ENCODE data around the gene FBXO21.
"Not testable (repeated sequence)": the region's sequence is repeated elsewhere in the genome, so short reads cannot be mapped to it uniquely, and the experiment has no call there.

Gene FBXO21

DNA sequence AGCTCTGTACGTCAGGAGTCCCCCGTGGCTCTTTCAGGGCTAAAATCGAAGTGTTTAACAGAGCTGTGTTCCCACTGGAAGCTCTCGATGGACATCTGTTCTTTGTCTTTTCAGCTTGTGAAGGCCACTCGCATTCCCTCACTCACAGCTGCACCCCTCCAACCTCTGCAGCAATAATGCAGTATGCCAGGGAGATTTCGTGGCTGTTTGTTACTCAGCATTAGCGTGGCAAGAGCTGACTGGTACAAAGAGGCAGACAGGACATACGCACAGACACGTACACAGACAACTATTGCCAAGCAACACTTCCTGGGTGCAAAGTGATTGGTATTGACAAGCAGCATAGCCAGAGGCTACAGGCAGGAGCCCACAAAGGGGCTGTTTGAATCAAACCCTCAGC is 11.8 kb upstream of the FBXO21 start:
- no peak for DNase-seq (ENCODE audit: low spot score)

DNA sequence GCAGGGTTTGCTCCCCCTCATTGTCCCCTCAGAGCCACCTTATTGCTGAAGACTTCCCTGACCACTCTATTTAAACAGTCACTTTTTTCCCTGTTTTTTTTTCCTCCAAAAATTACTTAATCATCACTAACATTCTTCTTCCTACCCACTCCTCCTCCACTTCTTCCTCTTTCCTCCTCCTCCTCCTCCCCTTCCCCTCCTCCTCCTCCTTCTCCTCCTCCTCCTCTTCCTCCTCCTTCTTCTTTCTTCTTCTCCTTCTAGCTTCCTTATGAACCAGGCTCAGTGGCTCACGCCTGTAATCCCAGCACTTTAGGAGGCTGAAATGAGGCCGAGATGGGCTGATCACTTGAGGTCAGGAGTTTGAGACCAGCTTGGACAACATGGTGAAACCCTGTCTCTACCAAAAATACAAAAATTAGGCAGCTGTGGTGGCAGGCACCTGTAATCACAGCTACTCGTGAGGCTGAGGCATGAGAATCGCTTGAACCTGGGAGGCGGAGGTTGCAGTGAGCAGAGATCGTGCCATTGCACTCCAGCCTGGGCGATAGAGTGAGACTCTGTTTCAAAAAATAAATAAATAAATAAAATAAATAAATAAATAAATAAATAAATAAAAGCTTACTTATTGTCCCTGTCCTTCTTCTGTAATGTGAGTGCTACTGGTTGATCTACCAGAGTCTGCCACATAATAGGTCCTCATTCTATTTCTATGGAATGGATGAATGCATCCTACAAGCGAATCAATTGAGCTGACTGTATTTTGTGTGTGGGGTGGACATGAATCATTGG is 9.9 kb upstream of the FBXO21 start:
- not testable (repeated sequence) for DNase-seq (ENCODE audit: low spot score)

DNA sequence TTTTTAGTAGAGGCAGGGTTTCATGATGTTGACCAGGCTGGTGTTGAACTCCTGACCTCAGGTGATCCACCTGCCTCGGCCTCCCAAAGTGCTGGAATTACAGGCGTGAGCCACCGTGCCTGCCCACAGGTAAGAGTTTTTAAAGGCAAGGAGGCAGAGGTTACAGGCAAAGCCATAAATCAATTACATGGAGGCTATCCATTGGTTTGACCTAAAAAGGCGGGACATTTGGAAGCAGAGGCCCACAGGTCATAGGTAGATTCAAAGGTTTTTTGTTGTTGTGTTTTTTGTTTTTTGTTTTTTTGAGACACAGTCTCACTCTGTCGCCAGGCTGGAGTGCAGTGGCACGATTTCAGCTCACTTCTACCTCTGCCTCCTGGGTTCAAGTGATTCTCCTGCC is 6.1 kb upstream of the FBXO21 start:
- DNase-seq (ENCODE audit: low spot score): not testable (repeated sequence)

DNA sequence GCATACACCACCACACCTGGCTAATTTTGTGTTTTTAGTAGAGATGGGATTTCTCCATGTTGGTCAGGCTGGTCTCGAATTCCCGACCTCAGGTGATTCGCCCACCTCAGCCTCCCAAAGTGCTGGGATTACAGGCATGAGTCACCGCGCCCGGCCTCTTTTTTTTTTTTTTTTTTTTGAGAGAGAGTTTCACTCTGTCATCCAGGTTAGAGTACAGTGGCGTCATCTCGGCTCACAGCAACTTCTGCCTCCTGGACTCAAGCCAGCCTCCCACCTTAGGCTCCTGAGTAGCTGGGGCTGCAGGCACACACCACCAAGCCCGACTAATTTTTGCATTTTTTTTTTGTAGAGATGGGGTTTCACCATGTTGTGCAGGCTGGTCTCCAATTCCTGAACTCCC is 4.8 kb upstream of the FBXO21 start:
- DNase-seq (ENCODE audit: low spot score): not testable (repeated sequence)

DNA sequence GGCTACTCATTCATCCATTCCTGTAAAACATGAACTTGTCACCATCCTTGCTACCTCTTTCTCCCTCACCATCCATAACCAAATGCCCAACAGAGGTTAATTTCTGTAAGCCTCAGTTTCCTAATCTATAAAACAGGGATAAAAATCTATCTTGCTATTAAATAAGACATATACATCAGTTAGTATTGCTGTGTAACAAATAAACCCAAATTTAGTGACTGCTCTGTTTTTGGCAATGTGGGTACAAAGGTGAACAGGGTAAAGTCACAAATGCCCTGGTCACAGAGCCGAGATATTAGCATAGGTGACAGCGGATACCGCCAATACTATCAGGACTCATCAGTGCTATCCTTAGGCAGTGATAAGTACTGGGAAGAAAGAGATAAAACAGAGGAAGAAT is 3.6 kb upstream of the FBXO21 start:
- DNase-seq (ENCODE audit: low spot score): no peak

DNA sequence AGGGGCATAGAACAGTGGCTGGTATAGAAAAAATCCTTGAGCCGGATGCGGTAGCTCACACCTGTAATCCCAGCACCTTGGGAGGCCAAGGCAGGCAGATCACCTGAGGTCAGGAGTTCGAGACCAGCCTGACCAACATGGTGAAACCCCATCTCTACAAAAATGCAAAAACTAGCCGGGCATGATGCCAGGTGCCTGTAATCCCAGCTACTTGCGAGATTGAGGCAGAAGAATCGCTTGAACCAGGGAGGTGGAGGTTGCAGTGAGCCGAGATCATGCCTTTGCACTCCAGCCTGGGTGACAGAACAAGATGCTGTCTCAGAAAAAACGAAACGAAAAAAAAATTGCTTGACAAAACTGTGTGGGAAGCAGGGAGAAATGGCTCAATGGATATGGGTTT is 2.3 kb upstream of the FBXO21 start:
- not testable (repeated sequence) for DNase-seq (ENCODE audit: low spot score)

DNA sequence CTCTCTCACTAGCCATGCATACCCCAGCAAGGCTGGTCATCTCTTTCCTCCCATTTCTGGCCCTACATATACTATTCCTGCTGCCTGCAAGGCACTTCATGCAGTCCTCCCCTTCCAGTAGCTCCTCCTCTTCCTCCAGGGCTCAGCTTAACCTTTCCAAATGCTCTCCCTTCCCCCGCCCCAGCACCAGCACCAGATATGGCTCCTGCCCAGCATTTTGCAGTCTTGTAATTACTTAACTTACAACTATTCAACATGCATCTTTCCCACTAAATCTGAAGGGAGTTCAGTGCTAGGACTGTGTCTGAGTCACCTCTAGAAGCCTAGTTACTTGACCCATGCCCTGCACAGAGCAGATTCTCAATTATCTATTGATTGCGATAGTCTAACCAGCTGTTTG is 1.8 kb upstream of the FBXO21 start:
- DNase-seq (ENCODE audit: low spot score): no peak

DNA sequence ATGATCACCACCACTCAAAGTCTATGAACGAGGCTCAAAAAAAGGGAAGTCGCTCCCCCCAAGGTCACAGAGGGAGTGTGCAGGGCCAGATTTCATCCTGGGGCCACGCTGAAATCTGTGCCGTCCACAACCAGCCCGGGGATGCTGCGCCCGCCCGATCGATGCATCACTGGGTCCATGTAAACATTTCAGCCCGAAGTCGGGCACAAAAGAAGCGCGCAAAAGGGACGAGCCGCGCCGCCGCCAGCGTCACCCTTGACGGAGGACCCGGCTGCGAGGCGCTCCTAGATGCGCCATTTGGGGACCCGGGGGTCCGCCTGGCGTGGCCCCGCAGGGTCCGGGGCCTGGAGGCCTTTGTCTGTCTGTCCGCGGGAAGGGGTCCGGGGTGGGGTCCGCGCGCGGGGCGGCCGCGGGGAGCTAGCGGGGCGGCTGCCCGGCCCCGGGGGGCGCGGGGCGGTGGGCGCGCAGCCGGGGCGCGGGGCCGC is 503 bp downstream of the FBXO21 start:
- no peak for DNase-seq (ENCODE audit: low spot score)

DNA sequence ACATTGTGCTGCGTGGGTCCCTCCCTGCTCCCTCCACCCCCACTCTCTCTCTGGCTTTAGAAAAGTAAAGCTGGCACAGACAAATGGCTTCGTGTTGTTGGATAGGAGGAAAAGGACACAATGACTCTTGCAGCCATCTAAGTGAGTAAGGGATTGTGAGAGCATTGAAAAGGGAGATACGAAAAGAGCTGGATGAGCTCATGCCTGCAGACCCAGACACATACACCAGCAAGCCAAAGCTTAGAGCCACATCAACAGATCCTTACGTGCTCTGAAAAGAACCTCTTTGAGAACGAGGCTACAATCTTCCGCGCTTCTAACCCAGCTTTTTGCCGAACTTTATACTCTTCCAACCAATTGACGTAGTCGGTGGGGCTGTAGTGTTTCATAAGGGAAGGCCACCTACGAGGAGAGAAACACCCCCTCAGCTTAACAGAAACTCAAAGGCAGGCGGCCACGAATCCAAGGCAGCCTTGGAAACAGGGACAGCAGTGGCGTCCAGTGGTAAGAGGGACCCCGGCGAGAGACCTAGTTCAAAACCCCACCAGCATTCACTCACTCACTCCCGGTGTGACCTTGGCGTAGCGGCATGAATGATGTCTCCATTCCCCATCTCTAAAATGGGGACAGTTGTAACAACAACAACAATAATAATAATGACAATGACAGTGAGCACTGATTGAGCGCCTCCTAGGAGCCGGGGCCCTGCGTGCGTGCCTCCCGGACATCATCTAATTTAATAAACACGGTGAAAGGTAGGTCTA is 1.1 kb downstream of the FBXO21 start:
- DNase-seq (ENCODE audit: low spot score): no peak

DNA sequence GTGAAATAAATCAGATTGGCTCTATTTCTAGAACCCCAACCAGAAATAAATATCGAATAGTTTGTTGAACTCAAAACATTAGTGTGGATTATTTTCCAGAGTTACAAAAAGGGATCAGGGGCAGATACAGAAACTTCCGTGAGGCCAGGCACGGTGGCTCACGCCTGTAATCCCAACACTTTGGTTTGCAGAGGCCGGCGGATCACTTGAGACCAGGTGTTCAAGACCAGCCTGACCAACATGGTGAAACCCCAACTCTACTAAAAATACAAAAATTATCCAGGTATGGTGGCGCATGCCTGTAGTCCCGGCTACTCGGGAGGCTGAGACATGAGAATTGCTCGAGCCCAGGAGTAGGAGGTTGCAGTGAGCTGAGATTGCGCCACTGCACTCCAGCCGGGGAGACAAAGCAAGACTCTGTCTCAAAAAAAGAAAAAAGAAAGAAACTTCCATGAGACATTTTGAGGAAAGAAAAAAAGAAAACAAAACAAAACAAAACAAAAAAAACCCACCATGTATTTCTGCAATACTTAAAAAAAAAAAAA is 2.1 kb downstream of the FBXO21 start:
- no peak for DNase-seq (ENCODE audit: low spot score)

DNA sequence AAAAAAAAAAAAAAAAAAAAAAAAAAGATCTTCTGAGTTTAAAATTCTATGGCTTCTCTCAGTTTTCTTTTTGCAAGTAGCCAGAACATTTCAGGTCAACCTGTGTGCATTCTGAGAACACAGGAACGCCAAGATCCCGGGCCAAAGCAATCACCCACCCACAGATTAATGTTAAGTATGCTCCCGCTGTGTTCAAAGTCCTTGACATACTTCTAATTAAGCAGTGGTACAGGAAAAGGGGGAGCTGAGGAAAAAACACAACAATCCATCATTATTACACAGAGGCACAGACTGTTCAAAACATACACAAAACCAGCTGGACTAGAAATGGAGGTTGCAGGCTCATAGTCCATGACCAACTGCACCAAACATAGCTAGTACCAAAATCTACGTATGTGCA is 2.8 kb downstream of the FBXO21 start:
- DNase-seq (ENCODE audit: low spot score): no peak

DNA sequence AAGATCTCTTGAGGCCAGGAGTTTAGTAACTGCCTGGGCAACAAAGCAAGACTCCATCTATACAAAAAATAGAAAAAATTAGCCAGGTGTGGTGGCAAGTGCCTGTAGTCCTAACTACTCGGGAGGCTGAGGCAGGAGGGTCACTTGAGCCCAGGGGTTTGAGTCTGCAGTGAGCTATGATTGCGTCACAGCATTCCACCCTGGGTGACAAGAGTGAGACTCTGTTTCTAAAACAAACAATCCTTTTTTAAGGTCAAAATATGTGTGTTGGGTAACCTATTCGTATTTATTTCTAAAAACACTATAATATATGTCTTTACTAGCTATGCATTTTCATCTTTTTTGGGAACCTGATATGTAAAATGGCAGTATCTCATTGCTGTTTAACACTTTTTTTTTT is 7.4 kb downstream of the FBXO21 start:
- DNase-seq (ENCODE audit: low spot score): no peak

DNA sequence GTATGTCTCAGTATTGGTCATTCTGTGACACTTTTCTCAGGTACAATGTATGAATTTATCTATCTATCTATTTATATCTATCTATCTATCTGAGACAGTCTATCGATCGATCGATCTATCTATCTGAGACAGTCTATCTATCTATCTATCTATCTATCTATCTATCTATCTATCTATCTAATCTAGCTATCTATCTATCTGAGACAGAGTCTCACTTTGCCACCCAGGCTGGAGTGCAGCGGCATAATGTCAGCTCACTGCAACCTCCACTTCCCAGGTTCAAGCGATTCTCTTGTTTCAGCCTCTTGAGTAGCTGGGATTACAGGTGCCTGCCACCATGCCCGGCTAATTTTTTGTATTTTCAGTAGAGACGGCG is 8.8 kb downstream of the FBXO21 start:
- not testable (repeated sequence) for DNase-seq (ENCODE audit: low spot score)

DNA sequence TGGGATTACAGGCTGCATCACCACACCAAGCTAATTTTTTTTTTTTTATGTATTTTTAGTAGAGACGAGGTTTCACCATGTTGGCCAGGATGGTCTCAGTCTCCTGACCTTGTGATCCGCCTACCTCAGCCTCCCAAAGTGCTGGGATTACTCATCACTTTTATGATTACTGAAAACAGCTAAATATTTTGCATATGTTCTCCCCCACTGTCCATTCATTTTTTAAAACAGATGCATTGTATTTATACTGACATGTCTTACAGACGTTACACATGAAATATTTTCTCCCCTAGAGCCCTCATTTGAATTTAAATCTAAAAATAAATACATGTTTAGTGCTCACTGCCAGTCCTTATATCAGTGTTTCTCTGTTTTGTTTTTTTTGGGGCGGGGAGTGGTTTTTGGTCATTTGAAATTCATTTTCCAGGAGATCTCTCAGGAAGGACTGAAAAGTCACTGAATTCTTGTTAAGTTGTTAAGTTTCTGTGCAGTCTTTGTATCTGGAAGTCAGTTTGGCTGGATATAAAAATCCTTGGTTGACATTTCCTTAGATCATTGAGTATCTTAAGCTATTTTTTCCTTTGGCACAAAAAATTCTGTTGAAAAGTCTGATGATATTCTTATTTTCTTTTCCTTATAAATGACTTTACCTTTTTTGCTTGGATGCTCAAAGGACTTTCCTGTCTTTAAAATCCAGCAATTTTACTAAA is 9.4 kb downstream of the FBXO21 start:
- DNase-seq (ENCODE audit: low spot score): no peak

DNA sequence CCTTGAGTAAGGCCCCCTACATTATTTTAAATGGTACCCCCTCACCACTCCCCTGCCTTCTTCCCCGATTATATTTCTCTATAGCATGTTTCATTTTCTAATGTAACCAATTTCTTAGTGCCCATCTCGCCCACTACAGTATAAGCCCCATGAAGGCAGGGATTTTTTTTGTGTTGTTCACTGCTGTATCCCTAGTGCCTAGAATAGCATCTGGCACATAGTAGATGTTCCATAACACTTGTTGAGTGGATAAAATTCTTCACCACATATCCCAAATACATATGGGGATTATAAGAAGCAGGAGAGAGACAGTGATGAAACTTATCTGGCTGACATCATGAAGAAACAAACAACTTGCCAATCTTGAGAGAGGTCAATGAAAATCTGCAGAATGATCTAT is 11.5 kb downstream of the FBXO21 start:
- DNase-seq (ENCODE audit: low spot score): no peak

DNA sequence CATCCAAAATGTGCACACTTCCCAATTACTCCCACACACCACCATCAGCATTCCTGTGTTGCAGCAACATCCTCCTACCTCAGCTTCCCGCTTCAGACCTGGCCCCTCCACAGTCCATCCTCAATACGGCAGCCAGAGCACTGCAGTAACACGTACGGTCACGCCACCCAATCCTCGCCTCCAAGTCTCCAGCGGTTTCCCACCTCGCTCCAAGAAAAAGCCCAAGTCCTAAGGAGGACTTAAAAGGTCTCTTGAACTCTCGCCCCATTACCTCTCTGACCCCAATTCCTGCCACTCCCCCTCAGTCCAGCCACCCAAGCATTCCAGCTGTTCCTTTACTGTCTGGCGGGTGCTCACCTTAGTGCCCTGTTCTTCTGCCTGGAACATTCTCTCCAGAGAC is 12.0 kb downstream of the FBXO21 start:
- no peak for DNase-seq (ENCODE audit: low spot score)

DNA sequence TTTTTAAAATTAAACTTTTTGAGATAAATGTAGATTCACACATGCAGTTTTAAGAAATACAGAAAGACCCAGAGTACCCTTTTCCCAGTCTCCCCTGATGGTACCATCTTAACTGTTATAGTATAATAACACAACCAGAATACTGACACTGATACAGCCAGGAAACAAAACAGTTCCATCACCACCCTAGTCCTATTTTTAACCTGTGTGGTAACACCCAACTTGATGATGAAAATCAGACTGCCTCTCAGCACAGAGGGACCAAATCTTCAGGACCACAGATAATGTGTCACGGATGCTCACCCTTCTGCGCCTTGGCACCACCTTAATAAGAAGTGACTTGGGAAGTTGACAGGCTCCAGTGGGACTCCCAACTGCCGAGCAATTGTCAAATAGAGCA is 18.1 kb downstream of the FBXO21 start:
- no peak for DNase-seq (ENCODE audit: low spot score)

DNA sequence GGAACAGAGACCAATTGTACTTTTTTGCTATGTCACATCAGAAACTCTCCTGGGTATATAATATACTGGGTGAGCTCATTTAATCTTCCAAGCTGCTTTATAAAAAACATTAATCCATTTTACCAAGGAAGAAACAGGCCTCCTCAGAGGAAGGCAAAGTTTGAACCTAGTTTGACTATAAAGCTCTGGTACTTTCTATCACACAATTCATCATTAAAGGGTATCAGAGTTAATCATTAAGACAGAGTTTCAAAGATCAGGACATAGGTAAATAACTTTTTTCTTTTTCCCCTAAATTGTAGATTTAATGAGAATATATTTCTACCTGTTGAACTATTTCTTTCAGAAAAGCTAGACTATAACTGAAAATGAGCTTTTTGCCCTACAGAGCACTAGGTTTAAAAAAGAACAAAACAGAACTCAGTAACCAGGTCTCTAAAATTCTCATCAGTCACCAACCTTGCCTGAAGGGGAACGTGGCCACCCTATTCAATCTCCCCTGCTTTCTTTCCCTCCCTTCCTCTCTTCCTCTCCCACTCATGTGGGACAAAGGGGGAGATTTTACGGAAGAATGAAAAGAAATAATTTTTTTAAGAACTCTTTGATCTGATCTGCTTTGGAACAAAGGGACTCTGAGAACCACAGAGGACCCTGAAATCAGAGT is 18.6 kb downstream of the FBXO21 start:
- DNase-seq (ENCODE audit: low spot score): no peak

DNA sequence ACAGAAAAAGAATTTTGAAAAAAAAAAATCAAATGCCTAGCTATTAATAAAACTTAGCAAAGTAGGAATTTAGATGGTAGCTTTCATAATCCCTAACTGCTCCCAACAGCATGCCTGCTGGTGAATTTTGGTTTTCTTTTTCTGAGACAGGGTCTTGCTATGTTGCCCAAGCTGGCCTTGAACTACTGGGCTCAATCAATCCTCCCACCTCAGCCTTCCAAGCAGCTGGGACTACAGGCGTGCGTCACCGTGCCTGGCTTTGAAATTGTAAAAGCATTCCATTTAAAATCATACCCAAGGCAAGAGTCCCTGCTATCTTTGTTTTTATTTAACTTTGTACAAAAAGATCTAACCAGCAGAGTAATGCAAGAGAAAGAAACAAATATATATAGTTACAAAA is 20.7 kb downstream of the FBXO21 start:
- DNase-seq (ENCODE audit: low spot score): no peak

DNA sequence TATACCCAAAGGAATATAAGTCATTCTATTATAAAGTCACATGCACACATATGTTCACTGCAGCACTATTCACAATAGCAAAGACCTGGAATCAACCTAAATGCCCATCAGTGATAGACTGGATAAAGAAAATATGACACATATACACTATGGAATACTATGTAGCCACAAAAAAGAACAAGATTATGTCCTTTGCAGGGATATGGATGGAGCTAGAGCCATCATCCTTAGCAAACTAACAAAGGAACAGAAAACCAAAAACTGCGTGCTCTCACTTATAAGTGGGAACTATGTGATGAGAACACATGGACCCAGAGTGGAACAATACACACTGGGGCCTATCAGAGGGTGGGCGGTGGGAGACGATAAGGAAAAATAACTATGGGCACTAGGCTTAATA is 21.3 kb downstream of the FBXO21 start:
- no peak for DNase-seq (ENCODE audit: low spot score)

DNA sequence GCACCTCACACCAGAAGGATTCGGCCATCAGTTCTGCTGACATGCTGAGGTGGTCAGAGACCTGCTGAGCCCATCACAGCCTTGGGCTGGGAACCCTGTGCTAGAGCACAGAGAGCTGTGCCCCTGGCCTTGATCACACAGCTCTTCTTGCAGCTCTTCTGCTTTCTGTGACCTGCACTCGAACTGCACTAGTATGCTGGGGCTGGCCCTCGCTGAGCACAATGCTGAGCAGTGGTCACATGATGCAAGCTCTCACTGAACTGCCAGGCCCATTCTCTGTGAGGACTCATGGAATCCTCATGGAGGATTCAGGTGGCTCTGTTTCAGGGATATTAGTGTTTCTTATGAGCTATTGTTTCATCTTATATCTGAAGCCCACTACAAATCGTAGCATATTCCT is 22.5 kb downstream of the FBXO21 start:
- no peak for DNase-seq (ENCODE audit: low spot score)

DNA sequence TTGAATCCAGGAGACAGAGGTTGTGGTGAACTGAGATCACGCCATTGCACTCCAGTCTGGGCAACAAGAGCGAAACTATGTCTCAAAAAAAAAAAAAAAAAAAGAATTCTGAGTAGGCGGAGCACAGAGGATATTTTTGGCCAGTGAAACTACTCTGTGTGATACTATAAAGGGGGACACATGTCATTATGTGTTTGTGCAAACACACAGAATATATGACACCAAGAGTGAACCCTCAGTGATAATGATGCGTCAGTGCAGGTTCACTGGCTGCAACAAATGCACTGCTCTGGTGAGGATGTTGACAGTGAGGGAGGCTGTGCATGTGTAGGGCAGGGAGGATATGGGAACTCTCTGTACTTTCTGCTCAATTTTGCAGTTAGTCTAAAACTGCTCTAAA is 24.2 kb downstream of the FBXO21 start:
- DNase-seq (ENCODE audit: low spot score): no peak

All from kidney capillary endothelial cell (primary cell).